Mucosa of descending colon (tissue), 3 donors: ENCODE data around the gene VRK2. TPM values are rescaled to one million over a fixed set of nuclear protein-coding genes. Genes with fewer than 3 reads are reported as not detected.
"Not testable (repeated sequence)": the region's sequence is repeated elsewhere in the genome, so short reads cannot be mapped to it uniquely, and the experiment has no call there.

Experiments used
- ATAC-seq: fragments of 200-7000 bp; cut with Tn5 transposase; one replicate; pipeline ENCODE4 v1.9.1; 2020; ENCODE audit warnings: mild to moderate bottlenecking, moderate library complexity
- DNase-seq, 3 donors: peaks; one replicate each; pipeline ENCODE4 v3.0.0-alpha.2; 2020
- H3K36me3 ChIP-seq: fragments of 200-600 bp; one replicate; pipeline ENCODE4 v1.8.0; 2021; ENCODE audit warnings: low read depth, mild to moderate bottlenecking
- H3K4me1 ChIP-seq: fragments of 200-600 bp; one replicate; pipeline ENCODE4 v1.8.0; 2021; ENCODE audit warnings: low read depth, mild to moderate bottlenecking
- H3K4me3 ChIP-seq: fragments of 200-600 bp; one replicate; pipeline ENCODE4 v1.8.0; 2021; ENCODE audit warnings: mild to moderate bottlenecking
- H3K9me3 ChIP-seq: fragments of 200-600 bp; one replicate; pipeline ENCODE4 v1.8.0; 2021; ENCODE audit warnings: mild to moderate bottlenecking
- CTCF ChIP-seq: fragments of 200-600 bp; IDR thresholded peaks from one replicate; pipeline ENCODE4 v1.8.0; 2022; ENCODE audit warnings: antibody characterized with exemption, mild to moderate bottlenecking
- intact Hi-C, 2 donors: fragments of 100-400 bp; cut with DNase I in 1 of 2; cut with micrococcal nuclease in 1 of 2; formaldehyde crosslinking; loops; one replicate each; pipeline versions ENCODE4 v1.11.0 to v1.11.1; 2022; cut with DNase I, micrococcal nuclease
- total RNA-seq, 3 donors: library from RNA; stranded (reverse); fragmentation: NEBNext Ultra II Directional in 2 of 3; extraction: Animal tissue kit (Norgen Biotek cat#: 25700) in 2 of 3; gene quantifications; one replicate each; pipeline versions ENCODE4 v1.2.1 to v1.2.4, GENCODE V29; 2021 to 2023
- donor health status: DM: no; HTN: no; CAD: no; lungs with moderate emphysema.
- donor health status: DM: no; HTN: no; CAD: no.
- donor health status: DM: no; HTN: yes; CAD: no.

The VRK2 gene
- total RNA-seq, 3 donors from 2014 or later = 20.3 to 24.0 (median 22.9) TPM

- H3K4me3 ChIP-seq, H3K36me3 ChIP-seq, H3K9me3 ChIP-seq, ATAC-seq, DNase-seq, H3K4me1 ChIP-seq, intact Hi-C loops: not testable (repeated sequence)
Observed at GRCh38 chr2:58177187-58177586, 130.6 kb downstream of the VRK2 start.

- ATAC-seq, DNase-seq, H3K9me3 ChIP-seq, intact Hi-C loops, H3K4me1 ChIP-seq, H3K36me3 ChIP-seq, H3K4me3 ChIP-seq: not testable (repeated sequence)
Observed at GRCh38 chr2:58180175-58180574, 133.6 kb downstream of the VRK2 start.

GRCh38 chr2:58180635-58181034 lies 134.0 kb downstream of the VRK2 start:
- TF ChIP-seq CTCF = no peak
- intact Hi-C loops = no loop called here
- DNase-seq (no peak), ATAC-seq (no peak)
- Histone ChIP-seq H3K4me3 (no peak overlapping the region), H3K9me3 (no peaks in the 10 kb centered on the region), H3K36me3 (no peaks in the 10 kb centered on the region), H3K4me1 (no peaks in the 10 kb centered on the region)

- intact Hi-C loops = no loop called here
- ATAC-seq (no peak), DNase-seq (no peak)
- H3K4me3 ChIP-seq = no peak overlapping the region
- H3K36me3 ChIP-seq = no peaks in the 10 kb centered on the region
- H3K4me1 ChIP-seq = no peaks in the 10 kb centered on the region
- H3K9me3 ChIP-seq = no peaks in the 10 kb centered on the region
- TF ChIP-seq CTCF = no peak
Observed at GRCh38 chr2:58182527-58182926, 135.9 kb downstream of the VRK2 start.

- Histone ChIP-seq H3K36me3 (no peaks in the 10 kb centered on the region), H3K9me3 (no peaks in the 10 kb centered on the region), H3K4me1 (no peaks in the 10 kb centered on the region), H3K4me3 (no peak overlapping the region)
- no peak for TF ChIP-seq CTCF
- ATAC-seq (no peak), DNase-seq (no peak)
- intact Hi-C loops = no loop called here
Observed at GRCh38 chr2:58186501-58186900, 139.9 kb downstream of the VRK2 start.

- H3K4me3 ChIP-seq, H3K4me1 ChIP-seq, H3K9me3 ChIP-seq, ATAC-seq, intact Hi-C loops, DNase-seq, H3K36me3 ChIP-seq: not testable (repeated sequence)
Observed at GRCh38 chr2:58187022-58187421, 140.4 kb downstream of the VRK2 start.

GRCh38 chr2:58194458-58194857 lies 147.9 kb downstream of the VRK2 start:
- TF ChIP-seq CTCF = no peak
- ATAC-seq = no peak
- intact Hi-C loops = no loop called here

More at GRCh38 chr2:58194458-58194857, 147.9 kb downstream of the VRK2 start:
- no peak for DNase-seq
- Histone ChIP-seq H3K4me1 (no peaks in the 10 kb centered on the region), H3K4me3 (no peak overlapping the region), H3K36me3 (no peaks in the 10 kb centered on the region), H3K9me3 (no peaks in the 10 kb centered on the region)
